ENCODE data around the gene CHRM4.

The CHRM4 gene

GRCh38 chr11:46348566-46349401, 42.8 kb downstream of the CHRM4 start:
- H3K4me3 ChIP-seq (ENCODE audit: low read depth, low read length), result peak overlapping the region; percentile 90
- no peak for TF ChIP-seq CTCF (IDR thresholded peaks at IDR 0.05; ENCODE audit: control insufficient read depth, extremely low read depth, insufficient read depth)
- no peak for DNase-seq (ENCODE audit: low read depth)

- no peak for DNase-seq (ENCODE audit: low read depth)
- peak overlapping the region; percentile 90 for H3K4me3 ChIP-seq (ENCODE audit: low read depth, low read length)
- TF ChIP-seq CTCF (IDR thresholded peaks at IDR 0.05; ENCODE audit: control insufficient read depth, extremely low read depth, insufficient read depth), result no peak
These were observed 43.8 kb downstream of the CHRM4 start for GRCh38 chr11:46347637-46348311.

- no peak for DNase-seq (ENCODE audit: low read depth)
- H3K4me3 ChIP-seq (ENCODE audit: low read depth, low read length), result peak within 1 kb of the TSS; percentile 90
- peak; percentile 98 for TF ChIP-seq CTCF (IDR thresholded peaks at IDR 0.05; ENCODE audit: control insufficient read depth, extremely low read depth, insufficient read depth)
These were observed 44.5 kb downstream of the CHRM4 start, which contains the start of gene DGKZ for GRCh38 chr11:46346886-46347636. Gene DGKZ (plus strand): TSS chr11:46347463. CDS start chr11:46347660, 197 bp downstream.

GRCh38 chr11:46345881-46346484, 45.6 kb downstream of the CHRM4 start:
- no peak overlapping the region for H3K4me3 ChIP-seq (ENCODE audit: low read depth, low read length)
- TF ChIP-seq CTCF (IDR thresholded peaks at IDR 0.05; ENCODE audit: control insufficient read depth, extremely low read depth, insufficient read depth), result no peak
- DNase-seq (ENCODE audit: low read depth), result no peak

GRCh38 chr11:46345131-46345597, 46.4 kb downstream of the CHRM4 start:
- TF ChIP-seq CTCF (IDR thresholded peaks at IDR 0.05; ENCODE audit: control insufficient read depth, extremely low read depth, insufficient read depth), result no peak
- no peak overlapping the region for H3K4me3 ChIP-seq (ENCODE audit: low read depth, low read length)
- no peak for DNase-seq (ENCODE audit: low read depth)

- no peak for TF ChIP-seq CTCF (IDR thresholded peaks at IDR 0.05; ENCODE audit: control insufficient read depth, extremely low read depth, insufficient read depth)
- no peak for DNase-seq (ENCODE audit: low read depth)
These were observed 48.1 kb downstream of the CHRM4 start for GRCh38 chr11:46343520-46343919.

More at GRCh38 chr11:46343520-46343919, 48.1 kb downstream of the CHRM4 start:
- H3K4me3 ChIP-seq (ENCODE audit: low read depth, low read length), result no peak overlapping the region
